ENCODE measurements around the gene SLC16A2.

DNA sequence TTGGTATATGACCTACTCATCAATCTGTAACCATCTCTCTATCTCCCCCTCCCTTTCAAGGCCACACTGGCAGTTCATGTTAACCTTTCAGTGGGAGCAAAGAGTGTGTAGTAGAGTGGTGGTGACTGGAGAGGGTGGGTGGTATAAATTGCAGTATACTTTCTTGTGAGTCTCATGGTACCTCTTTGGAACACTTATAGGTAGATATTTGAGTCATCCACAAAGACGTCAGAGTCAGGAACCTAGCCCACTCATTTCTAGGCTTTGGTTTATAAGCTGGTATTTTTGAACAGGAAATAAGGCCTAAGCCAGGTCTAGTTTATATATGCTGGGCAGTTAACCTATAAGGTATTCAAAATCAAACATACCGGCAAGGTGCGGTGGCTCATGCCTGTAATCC, 156.8 kb downstream of the SLC16A2 start:
- TF ChIP-seq POLR2A (IDR thresholded peaks at IDR 0.05; ENCODE audit: low read depth, low read length) (no peak), POLR2AphosphoS5 (IDR thresholded peaks at IDR 0.05; ENCODE audit: low read depth, low read length) (no peak), TAF1 (IDR thresholded peaks at IDR 0.05; ENCODE audit: low read depth, low read length) (no peak)
